ENCODE data around the gene MKLN1.

The MKLN1 gene

GRCh38 chr7:131307627-131308026, 20.0 kb upstream of the MKLN1 start:
- H3K27me3 ChIP-seq = no peaks in the 10 kb centered on the region

GRCh38 chr7:131312838-131313237, 14.8 kb upstream of the MKLN1 start:
- Histone ChIP-seq H3K4me3 (no peak overlapping the region), H3K36me3 (no peaks in the 10 kb centered on the region), H3K4me1 (no peaks in the 10 kb centered on the region), H3K9me3 (peaks cover 72% of the 10 kb centered on the region), H3K27ac (no peak overlapping the region), H4K20me1 (no peaks in the 10 kb centered on the region), H3K4me2 (no peak overlapping the region), H3K9ac (no peak overlapping the region), H3K27me3 (no peaks in the 10 kb centered on the region)
- TF ChIP-seq Cebpa-rat (IDR thresholded peaks at IDR 0.05) = no peak

More at GRCh38 chr7:131307627-131308026, 20.0 kb upstream of the MKLN1 start:
- H3K4me2 ChIP-seq = no peak overlapping the region
- H3K4me1 ChIP-seq = no peaks in the 10 kb centered on the region
- H3K4me3 ChIP-seq = no peak overlapping the region
- no peak overlapping the region for H3K27ac ChIP-seq
- H3K9ac ChIP-seq = no peak overlapping the region
- H3K9me3 ChIP-seq = peaks cover 58% of the 10 kb centered on the region
- no peak for TF ChIP-seq Cebpa-rat (IDR thresholded peaks at IDR 0.05)
- no peaks in the 10 kb centered on the region for H4K20me1 ChIP-seq
- H3K36me3 ChIP-seq = no peaks in the 10 kb centered on the region

DNA sequence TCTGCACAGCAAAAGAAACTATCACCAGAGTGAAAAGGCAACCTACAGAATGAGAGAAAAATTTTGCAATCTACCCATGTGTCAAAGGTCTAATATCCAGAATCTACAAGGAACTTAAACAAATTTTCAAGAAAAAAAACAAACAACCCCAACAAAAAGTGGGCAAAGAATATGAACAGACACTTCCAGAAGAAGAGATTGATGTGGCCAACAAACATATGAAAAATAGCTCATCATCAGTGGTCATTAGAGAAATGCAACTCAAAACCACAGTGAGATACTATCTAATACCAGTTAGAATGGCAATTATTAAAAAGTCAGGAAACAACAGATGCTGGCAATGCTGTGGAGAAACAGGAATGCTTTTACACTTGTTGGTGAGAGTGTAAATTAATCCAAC, 7.1 kb upstream of the MKLN1 start:
- H3K9me3 ChIP-seq = peaks cover 21% of the 10 kb centered on the region
- H3K4me3 ChIP-seq = no peak overlapping the region
- no peak overlapping the region for H3K4me2 ChIP-seq
- no peaks in the 10 kb centered on the region for H4K20me1 ChIP-seq
- H3K36me3 ChIP-seq = no peaks in the 10 kb centered on the region
- H3K27me3 ChIP-seq = no peaks in the 10 kb centered on the region
- no peak overlapping the region for H3K9ac ChIP-seq
- no peak overlapping the region for H3K27ac ChIP-seq
- no peaks in the 10 kb centered on the region for H3K4me1 ChIP-seq
- no peak for TF ChIP-seq Cebpa-rat (IDR thresholded peaks at IDR 0.05)

DNA sequence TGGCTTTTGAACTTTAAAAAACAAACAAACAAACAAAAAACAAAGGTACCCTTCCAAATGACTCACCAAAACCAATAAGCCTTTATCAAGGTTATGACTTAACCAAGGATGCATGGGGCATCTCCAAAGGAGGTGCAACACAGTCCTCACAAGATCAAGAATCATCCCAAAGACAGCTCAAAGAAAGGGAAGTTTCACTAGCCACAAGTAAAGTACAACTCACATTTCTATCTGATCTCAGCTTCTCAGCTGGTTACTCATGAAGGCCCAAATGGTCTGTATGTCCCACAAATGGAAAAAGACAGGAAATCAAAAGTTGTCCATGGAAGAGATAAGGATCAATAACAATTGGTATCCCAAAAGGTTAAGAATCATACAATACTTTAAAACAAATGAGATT, 6.0 kb upstream of the MKLN1 start:
- Histone ChIP-seq H3K9ac (no peak overlapping the region), H3K27ac (no peak overlapping the region), H3K4me2 (no peak overlapping the region), H3K27me3 (no peaks in the 10 kb centered on the region), H3K36me3 (no peaks in the 10 kb centered on the region), H4K20me1 (no peaks in the 10 kb centered on the region), H3K4me1 (peaks cover 4% of the 10 kb centered on the region), H3K9me3 (peaks cover 13% of the 10 kb centered on the region; the same call in 1 of the 2 replicates), H3K4me3 (no peak overlapping the region)
- no peak for TF ChIP-seq Cebpa-rat (IDR thresholded peaks at IDR 0.05)

DNA sequence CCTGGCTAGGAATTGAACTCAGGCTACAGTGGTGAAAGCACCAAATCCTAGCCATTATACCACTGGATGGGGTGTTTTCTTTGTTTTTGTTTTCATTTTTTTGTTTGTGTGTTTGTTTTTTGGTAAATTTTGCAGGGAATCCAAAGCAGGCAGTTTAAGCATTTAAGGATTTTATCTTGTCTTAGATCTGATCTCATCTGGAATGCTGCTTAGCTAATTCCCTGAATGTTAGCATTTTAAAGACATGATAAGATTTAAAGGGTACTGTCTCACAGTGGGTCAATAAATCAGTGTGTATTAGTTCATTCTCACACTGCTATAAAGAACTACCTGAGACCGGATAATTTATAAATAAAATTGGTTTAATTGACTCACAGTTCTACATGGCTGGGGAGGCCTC, 5.6 kb upstream of the MKLN1 start:
- Histone ChIP-seq H3K9ac (no peak overlapping the region), H3K4me1 (peaks cover 8% of the 10 kb centered on the region), H3K27ac (no peak overlapping the region), H3K36me3 (no peaks in the 10 kb centered on the region), H3K27me3 (no peaks in the 10 kb centered on the region), H4K20me1 (no peaks in the 10 kb centered on the region), H3K9me3 (peaks cover 10% of the 10 kb centered on the region; the same call in 1 of the 2 replicates), H3K4me2 (no peak overlapping the region), H3K4me3 (no peak overlapping the region)
- TF ChIP-seq Cebpa-rat (IDR thresholded peaks at IDR 0.05) = no peak

GRCh38 chr7:131322861-131323260, 4.8 kb upstream of the MKLN1 start:
- Histone ChIP-seq H3K9ac (no peak overlapping the region), H3K36me3 (no peaks in the 10 kb centered on the region), H4K20me1 (no peaks in the 10 kb centered on the region), H3K9me3 (peaks cover 7% of the 10 kb centered on the region; the same call in 1 of the 2 replicates), H3K27ac (no peak overlapping the region), H3K4me2 (no peak overlapping the region), H3K4me3 (no peak overlapping the region), H3K27me3 (no peaks in the 10 kb centered on the region), H3K4me1 (peaks cover 11% of the 10 kb centered on the region)
- TF ChIP-seq Cebpa-rat (IDR thresholded peaks at IDR 0.05) = no peak

DNA sequence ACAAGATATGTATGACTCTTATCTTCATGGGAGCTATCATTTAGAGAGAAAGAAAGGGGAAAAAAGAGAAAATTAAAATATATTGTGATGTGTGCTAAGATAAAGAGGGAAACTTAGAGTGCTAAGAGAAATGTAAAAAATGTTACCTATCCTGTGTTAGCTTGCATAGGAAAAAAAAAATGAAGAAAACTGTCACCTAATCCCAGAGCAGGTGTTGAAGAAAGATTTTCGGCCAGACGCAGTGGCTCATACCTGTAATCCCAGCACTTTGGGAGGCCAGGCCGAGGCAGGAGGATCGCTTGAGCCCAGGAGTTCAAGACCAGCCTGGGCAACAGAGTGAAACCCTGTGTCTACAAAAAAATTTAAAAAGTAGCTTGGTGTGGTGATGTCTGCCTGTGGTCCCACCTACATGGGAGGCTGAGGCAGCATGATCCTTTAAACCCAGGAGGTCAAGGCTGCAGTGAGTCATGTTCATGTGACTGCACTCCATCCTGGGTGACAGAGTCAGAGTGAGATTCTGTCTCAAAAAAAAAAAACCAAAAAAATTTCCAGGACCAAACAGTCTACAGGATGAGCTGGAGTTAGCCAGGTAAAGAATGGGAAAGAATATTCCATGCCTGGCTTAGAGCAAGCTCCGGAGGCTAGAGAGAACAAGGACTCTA, 2.4 kb upstream of the MKLN1 start:
- Histone ChIP-seq H3K9ac (no peak overlapping the region), H3K27ac (no peak overlapping the region), H3K27me3 (no peaks in the 10 kb centered on the region)

DNA sequence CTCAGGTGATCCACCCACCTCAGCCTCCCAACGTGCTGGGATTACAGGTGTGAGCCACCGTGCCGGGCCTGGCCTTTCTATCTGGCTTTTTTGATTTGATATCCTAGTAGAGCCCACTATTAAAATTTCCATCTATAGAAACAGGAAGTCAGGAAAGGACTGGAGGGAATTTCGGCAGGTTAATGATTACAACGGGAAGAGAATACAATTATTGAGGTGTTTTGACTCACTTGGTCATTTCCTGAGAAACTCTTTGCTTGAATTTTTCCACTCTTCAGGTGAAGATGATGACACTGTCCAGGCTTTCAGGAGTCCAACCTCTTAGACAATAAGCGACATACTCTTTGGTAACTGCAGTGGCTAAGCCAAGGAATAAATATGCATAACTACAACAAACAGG, 1.1 kb upstream of the MKLN1 start:
- no peak for TF ChIP-seq Cebpa-rat (IDR thresholded peaks at IDR 0.05)
- Histone ChIP-seq H3K27me3 (no peaks in the 10 kb centered on the region), H3K4me3 (no peak overlapping the region), H3K4me1 (peaks cover 31% of the 10 kb centered on the region), H3K27ac (no peak overlapping the region), H3K9me3 (no peaks in the 10 kb centered on the region), H4K20me1 (peaks cover 31% of the 10 kb centered on the region), H3K9ac (no peak overlapping the region), H3K4me2 (peak overlapping the region; percentile 85), H3K36me3 (no peaks in the 10 kb centered on the region)

More for the DNA sequence above, 2.4 kb upstream of the MKLN1 start:
- Histone ChIP-seq H3K9me3 (peaks cover 7% of the 10 kb centered on the region; the same call in 1 of the 2 replicates), H3K4me1 (peaks cover 27% of the 10 kb centered on the region), H3K4me2 (no peak overlapping the region), H4K20me1 (peaks cover 19% of the 10 kb centered on the region), H3K4me3 (no peak overlapping the region), H3K36me3 (no peaks in the 10 kb centered on the region)
- TF ChIP-seq Cebpa-rat (IDR thresholded peaks at IDR 0.05) = no peak

DNA sequence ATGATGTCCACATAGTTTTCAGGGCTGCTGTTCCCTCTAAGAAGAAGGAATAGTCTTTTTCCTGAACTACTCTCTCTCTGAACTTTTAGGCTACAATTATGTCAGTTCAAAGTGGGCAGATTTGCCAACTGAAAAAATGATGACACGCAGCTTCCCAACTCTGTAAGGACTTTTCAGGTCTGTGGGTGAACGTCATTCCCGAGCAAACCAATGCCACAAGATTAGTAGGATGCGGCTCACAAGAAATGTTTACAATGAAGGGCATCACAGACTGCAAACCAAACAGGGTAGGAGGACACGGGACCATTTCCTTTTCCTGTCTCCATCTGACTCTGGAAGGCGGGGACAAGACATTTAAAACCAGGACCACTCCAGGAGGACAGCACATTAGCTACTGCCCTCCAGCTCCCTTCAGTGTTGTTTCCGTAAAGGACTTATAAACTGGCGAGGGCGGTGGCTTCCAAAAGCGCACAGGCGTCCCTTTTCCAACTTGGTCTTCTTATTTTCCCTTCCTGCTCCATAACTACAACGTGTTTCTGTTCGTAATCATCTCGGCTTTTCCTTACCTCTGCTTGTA, 539 bp upstream of the MKLN1 start:
- H3K4me1 ChIP-seq = peaks cover 31% of the 10 kb centered on the region
- peaks cover 36% of the 10 kb centered on the region for H4K20me1 ChIP-seq
- peak overlapping the region; percentile 96 for H3K4me3 ChIP-seq
- peak overlapping the region; percentile 100 for H3K27ac ChIP-seq
- H3K9ac ChIP-seq = peak overlapping the region; percentile 100
- H3K4me2 ChIP-seq = peak overlapping the region; percentile 85
- no peaks in the 10 kb centered on the region for H3K27me3 ChIP-seq
- no peak for TF ChIP-seq Cebpa-rat (IDR thresholded peaks at IDR 0.05)
- H3K9me3 ChIP-seq = no peaks in the 10 kb centered on the region
- no peaks in the 10 kb centered on the region for H3K36me3 ChIP-seq

DNA sequence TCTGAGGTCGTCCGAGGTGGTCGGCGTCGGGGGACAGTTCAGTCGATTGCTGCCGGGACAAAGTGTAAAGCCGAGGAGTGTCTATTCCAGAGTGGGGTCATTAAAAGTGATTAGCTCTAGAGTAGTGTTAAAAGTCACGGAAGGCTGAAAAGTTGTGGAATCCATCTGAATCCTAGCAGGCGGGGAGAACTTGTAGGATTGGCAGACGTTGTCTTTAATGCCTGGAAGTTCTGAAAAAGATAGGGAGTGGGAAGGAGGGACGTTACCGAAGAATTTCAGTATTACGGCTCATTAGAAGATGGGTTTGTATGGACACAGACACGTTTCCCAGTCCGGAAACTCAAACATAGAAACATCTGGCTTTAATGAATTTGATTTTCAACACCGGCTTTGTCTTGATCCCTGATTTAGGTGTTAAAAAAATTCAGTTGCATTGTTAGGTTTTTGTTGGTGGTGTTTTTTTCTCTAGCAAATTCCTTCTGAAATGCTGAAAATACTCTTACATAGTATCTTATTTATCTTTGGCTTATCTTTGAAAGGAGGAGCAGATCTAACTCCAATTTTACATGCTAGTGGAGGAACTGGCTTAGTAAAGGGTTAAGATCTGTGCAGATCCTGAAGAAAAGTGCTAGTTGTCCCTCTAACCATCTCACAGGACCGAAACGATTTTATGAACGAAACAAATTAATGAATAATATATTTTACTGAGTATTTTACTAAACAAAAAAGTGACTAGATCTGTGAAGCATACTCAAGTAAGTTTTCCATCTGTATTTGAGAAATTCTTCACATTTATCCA, 900 bp downstream of the MKLN1 start:
- Histone ChIP-seq H3K4me1 (peaks cover 31% of the 10 kb centered on the region), H3K27ac (peak overlapping the region; percentile 100), H3K4me3 (peak overlapping the region; percentile 96), H3K9me3 (peaks cover 11% of the 10 kb centered on the region), H3K36me3 (peaks cover 11% of the 10 kb centered on the region), H4K20me1 (peaks cover 46% of the 10 kb centered on the region), H3K4me2 (peak overlapping the region; percentile 81), H3K27me3 (no peaks in the 10 kb centered on the region), H3K9ac (peak overlapping the region; percentile 100)
- no peak for TF ChIP-seq Cebpa-rat (IDR thresholded peaks at IDR 0.05)

Data from BLaER1 (cell line).